ENCODE results near the gene CNGA3.

Gene CNGA3

GRCh38 chr2:98444436-98445176, 98.3 kb downstream of the CNGA3 start, which contains the start of gene INPP4A:
Gene INPP4A (plus strand): TSS chr2:98444858. CDS start chr2:98520049, 75,191 bp downstream.
- peak; percentile 72 for DNase-seq (ENCODE audit: low spot score)

- DNase-seq (ENCODE audit: low spot score): no peak
Observed at GRCh38 chr2:98445177-98445682, 99.0 kb downstream of the CNGA3 start.

- peak; percentile 34 for DNase-seq (ENCODE audit: low spot score)
Observed at GRCh38 chr2:98445683-98446581, 99.7 kb downstream of the CNGA3 start.

GRCh38 chr2:98446850-98447249, 100.6 kb downstream of the CNGA3 start:
- no peak for DNase-seq (ENCODE audit: low spot score)
